K562 (cell line): Measurements from ENCODE around the gene RTBDN. TPM values are rescaled to one million over a fixed set of nuclear protein-coding genes. Genes with fewer than 3 reads are reported as not detected.

Source experiments
- ARID1B ChIP-seq: fragments of 450-650 bp; IDR thresholded peaks from 2 replicates; pipeline ENCODE4 v1.6.1; 2016; ENCODE audit warnings: antibody characterized with exemption, mild to moderate bottlenecking, inconsistent platforms
- BMI1 ChIP-seq: fragments of 150-350 bp; IDR thresholded peaks from 2 replicates; pipeline ENCODE4 v1.6.1; 2014; ENCODE audit warnings: low read length
- CHAMP1 ChIP-seq: fragments of 450-650 bp; IDR thresholded peaks from 2 replicates; pipeline ENCODE4 v1.6.1; 2016; ENCODE audit warnings: mild to moderate bottlenecking
- CHCHD3 ChIP-seq: fragments of 250-450 bp; sonication (Bioruptor Pico); IDR thresholded peaks from 2 replicates; pipeline ENCODE4 v2.1.2; 2022; ENCODE audit warnings: mild to moderate bottlenecking
- E2F1 ChIP-seq: sonication (generic); formaldehyde crosslinking; IDR thresholded peaks from 2 replicates; pipeline ENCODE4 v1.8.1; 2023; ENCODE audit warnings: mild to moderate bottlenecking, missing genetic modification reagents, moderate library complexity
- ETS2 ChIP-seq: IDR thresholded peaks from 2 replicates; pipeline ENCODE4 v1.6.1; 2016; ENCODE audit warnings: borderline replicate concordance, missing genetic modification characterization, mild to moderate bottlenecking, moderate library complexity, missing compliant biosample characterization; ENCODE audit not compliant: poor library complexity, severe bottlenecking
- HDAC2 ChIP-seq: fragments of 450-650 bp; IDR thresholded peaks from 2 replicates; pipeline ENCODE4 v1.6.1; 2016; ENCODE audit warnings: mild to moderate bottlenecking
- HINFP ChIP-seq: fragments of 450-650 bp; conservative IDR thresholded peaks from 2 replicates; pipeline ENCODE4 v1.6.1; 2016; ENCODE audit warnings: missing genetic modification characterization, low read depth, mild to moderate bottlenecking, control low read depth, missing compliant biosample characterization
- MIER1 ChIP-seq: fragments of 450-650 bp; IDR thresholded peaks from 2 replicates; pipeline ENCODE4 v1.6.1; 2016; ENCODE audit warnings: antibody characterized with exemption, mild to moderate bottlenecking, low read depth
- NBN ChIP-seq: fragments of 450-650 bp; IDR thresholded peaks from 2 replicates; pipeline ENCODE4 v1.6.1; 2016; ENCODE audit warnings: low read depth, mild to moderate bottlenecking
- NFIC ChIP-seq: fragments of 450-650 bp; IDR thresholded peaks from 2 replicates; pipeline ENCODE4 v1.6.1; 2017; ENCODE audit warnings: mild to moderate bottlenecking, inconsistent platforms
- NONO ChIP-seq, 2 experiments: fragments of 200-400 bp in 1 of 2; fragments of 450-650 bp in 1 of 2; formaldehyde crosslinking in 1 of 2; IDR thresholded peaks; 2 replicates each; pipeline ENCODE4 v1.6.1; 2017; ENCODE audit warnings: low read depth in 2 of 2, mild to moderate bottlenecking in 2 of 2, moderate library complexity in 2 of 2, low read length in 1 of 2
- RFX5 ChIP-seq: IDR thresholded peaks from 2 replicates; pipeline ENCODE4 v1.6.1; 2011; ENCODE audit warnings: low read depth, mild to moderate bottlenecking, improper control_type of control experiment, low read length
- SAFB2 ChIP-seq: fragments of 200-400 bp; formaldehyde crosslinking; IDR thresholded peaks from 2 replicates; pipeline ENCODE4 v1.6.1; 2018; ENCODE audit warnings: borderline replicate concordance, low read length, low read depth, moderate library complexity; ENCODE audit not compliant: severe bottlenecking
- SP1 ChIP-seq: sonication (generic); formaldehyde crosslinking; IDR thresholded peaks from 2 replicates; pipeline ENCODE4 v1.8.1; 2022; ENCODE audit warnings: mild to moderate bottlenecking, missing genetic modification reagents
- TCF3 ChIP-seq: sonication (generic); formaldehyde crosslinking; IDR thresholded peaks from 2 replicates; pipeline ENCODE4 v1.4.0; 2020; ENCODE audit warnings: mild to moderate bottlenecking, missing genetic modification reagents
- THAP7 ChIP-seq: fragments of 250-450 bp; sonication (Bioruptor Pico); IDR thresholded peaks from 2 replicates; pipeline ENCODE4 v1.5.0; 2021
- TRIM25 ChIP-seq: fragments of 450-650 bp; IDR thresholded peaks from 2 replicates; pipeline ENCODE4 v1.7.0; 2016; ENCODE audit warnings: borderline replicate concordance
- ZEB2 ChIP-seq: fragments of 450-650 bp; IDR thresholded peaks from 2 replicates; pipeline ENCODE4 v1.6.1; 2016
- ZNF644 ChIP-seq: fragments of 200-800 bp; sonication (Bioruptor generic); IDR thresholded peaks from 2 replicates; pipeline ENCODE4 v1.6.1; 2016; ENCODE audit warnings: low read depth, missing genetic modification characterization, missing compliant biosample characterization
- polyA plus RNA-seq, 8 experiments: library from polyadenylated mRNA; depleted of rRNA in 4 of 8; stranded (reverse) in 5 of 8; unstranded in 3 of 8; fragments of >200 nt; fragmentation: Nextera tagmentation in 2 of 8; fragmentation: Illumina TruSeq in 1 of 8; extraction: Ambion mirVana in 2 of 8; extraction: Trizol in 1 of 8; gene quantifications; 2 replicates each; pipeline versions ENCODE4 v1.2.1 to v1.2.3, GENCODE V29; 2011 to 2014; ENCODE audit warnings: inconsistent platforms in 1 of 8, missing spikeins in 1 of 8
- total RNA-seq, 7 experiments: library from RNA; depleted of rRNA in 6 of 7; stranded (reverse); fragments of >200 nt in 6 of 7; fragmentation: Illumina TruSeq in 2 of 7; extraction: Trizol in 2 of 7; gene quantifications; 2 replicates each; pipeline versions ENCODE4 v1.2.1 to v1.2.3, GENCODE V29; 2011 to 2021; ENCODE audit warnings: low replicate concordance in 1 of 7

Gene RTBDN
- total and polyA plus RNA-seq, 9 of the 15 experiments (the other 6 are each of a cell fraction or from before 2014, with no cell fraction given): 0.20 to 2.3 (median 0.72) TPM; not detected in 1

- TF ChIP-seq CHAMP1 (no peak), SP1 (CRISPR knock-in tag) (peak; percentile 69), TCF3 (CRISPR knock-in tag) (peak; percentile 52; the same call in 1 of the 2 replicates), NBN (0 out of 2 replicates have a peak, but pooled peaks have one; percentile 19), ZEB2 (0 out of 2 replicates have a peak, but pooled peaks have one; percentile 63), HDAC2 (peak; percentile 78; the same call in 1 of the 2 replicates), ZNF644 (tag) (0 out of 2 replicates have a peak, but pooled peaks have one; percentile 9), SAFB2 (no peak), BMI1 (peak; percentile 80), ETS2 (tag) (no peak), ARID1B (peak; percentile 50; the same call in 1 of the 2 replicates), RFX5 (no peak), E2F1 (peak; percentile 74; the same call in 1 of the 2 replicates), MIER1 (no peak), CHCHD3 (CRISPR knock-in tag) (no peak), TRIM25 (no peak), HINFP (tag) (peak; percentile 82), NONO (IDR thresholded peaks at IDR 0.05; ENCODE audit: low read depth in 2 of 2, low read length in 1 of 2) (peak in 1 of 2 experiments; percentile 92; a peak in 2 of 4 replicates), NFIC (peak; percentile 72), THAP7 (0 out of 2 replicates have a peak, but pooled peaks have one; percentile 80)
These were observed 51.7 kb downstream of the RTBDN start (continued) for GRCh38 chr19:12782424-12783290.
